Endothelial cell of umbilical vein (primary cell): Measurements from ENCODE around the gene DDX24.

Experiments used
- EZH2 ChIP-seq: IDR thresholded peaks from 2 replicates; pipeline ENCODE4 v1.6.1; 2012; ENCODE audit warnings: borderline replicate concordance, low read depth, mild to moderate bottlenecking, moderate library complexity, low read length, inconsistent platforms; ENCODE audit not compliant: severe bottlenecking
- POLR2AphosphoS5 ChIP-seq: IDR thresholded peaks from 2 replicates; pipeline ENCODE4 v1.6.1; 2012; ENCODE audit warnings: low read depth, mild to moderate bottlenecking, control low read depth, low read length, moderate library complexity; ENCODE audit not compliant: insufficient read depth
- TF ChIP-seq, protein P1 (sequence below), 2 donors: IDR thresholded peaks; 1 replicate in 1 of 2; 2 replicates in 1 of 2; pipeline ENCODE4 v1.5.1; 2011; ENCODE audit warnings: low read length in 2 of 2, mild to moderate bottlenecking in 2 of 2, moderate library complexity in 2 of 2, control low read depth in 1 of 2, inconsistent platforms in 1 of 2, low read depth in 1 of 2; ENCODE audit not compliant: insufficient read depth in 1 of 2; ENCODE audit errors: extremely low read depth in 1 of 2

DNA sequence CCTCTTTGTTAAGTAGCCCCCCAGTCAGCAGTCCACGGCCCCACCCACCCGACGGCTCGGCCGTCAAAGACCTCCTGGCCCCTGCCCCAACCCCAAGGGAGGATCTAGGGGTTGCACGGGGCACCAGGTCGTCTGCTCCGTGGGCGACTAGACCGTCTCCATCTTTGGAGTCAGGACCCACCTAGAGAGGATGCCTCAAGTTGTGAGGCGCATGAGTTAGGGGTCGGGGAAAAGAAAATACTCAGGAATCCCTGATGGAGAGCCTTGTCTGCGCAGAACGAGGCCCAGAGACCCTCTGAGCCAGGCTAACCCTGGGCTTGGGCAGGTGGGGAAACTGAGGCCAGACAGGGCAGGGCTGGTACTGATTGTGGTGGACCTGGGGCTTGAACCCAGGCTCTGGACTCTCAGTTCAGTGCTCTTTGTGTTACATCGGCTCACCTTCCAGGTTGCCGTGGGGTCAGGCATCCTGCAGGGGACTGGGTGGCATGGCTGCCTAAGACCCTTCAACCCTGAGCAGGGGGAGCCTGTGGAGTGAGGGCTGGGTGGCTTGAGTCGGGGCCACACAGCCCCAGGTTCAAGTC lies 54.0 kb downstream of the DDX24 start:
- TF ChIP-seq, protein P1, sequence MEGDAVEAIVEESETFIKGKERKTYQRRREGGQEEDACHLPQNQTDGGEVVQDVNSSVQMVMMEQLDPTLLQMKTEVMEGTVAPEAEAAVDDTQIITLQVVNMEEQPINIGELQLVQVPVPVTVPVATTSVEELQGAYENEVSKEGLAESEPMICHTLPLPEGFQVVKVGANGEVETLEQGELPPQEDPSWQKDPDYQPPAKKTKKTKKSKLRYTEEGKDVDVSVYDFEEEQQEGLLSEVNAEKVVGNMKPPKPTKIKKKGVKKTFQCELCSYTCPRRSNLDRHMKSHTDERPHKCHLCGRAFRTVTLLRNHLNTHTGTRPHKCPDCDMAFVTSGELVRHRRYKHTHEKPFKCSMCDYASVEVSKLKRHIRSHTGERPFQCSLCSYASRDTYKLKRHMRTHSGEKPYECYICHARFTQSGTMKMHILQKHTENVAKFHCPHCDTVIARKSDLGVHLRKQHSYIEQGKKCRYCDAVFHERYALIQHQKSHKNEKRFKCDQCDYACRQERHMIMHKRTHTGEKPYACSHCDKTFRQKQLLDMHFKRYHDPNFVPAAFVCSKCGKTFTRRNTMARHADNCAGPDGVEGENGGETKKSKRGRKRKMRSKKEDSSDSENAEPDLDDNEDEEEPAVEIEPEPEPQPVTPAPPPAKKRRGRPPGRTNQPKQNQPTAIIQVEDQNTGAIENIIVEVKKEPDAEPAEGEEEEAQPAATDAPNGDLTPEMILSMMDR (IDR thresholded peaks at IDR 0.05; ENCODE audit: extremely low read depth in 1 of 2, insufficient read depth in 1 of 2, low read depth in 1 of 2, low read length in 2 of 2): no peak
- TF ChIP-seq POLR2AphosphoS5 (no peak), EZH2 (no peak)
